GM12878 (cell line): Measurements from ENCODE around the gene TM4SF1. TPM values are rescaled to one million over a fixed set of nuclear protein-coding genes. Genes with fewer than 3 reads are reported as not detected.

Experiments used
- HDGF ChIP-seq: fragments of 450-650 bp; IDR thresholded peaks from 2 replicates; pipeline ENCODE4 v1.6.1; 2016; ENCODE audit warnings: antibody characterized with exemption
- KLF5 ChIP-seq: fragments of 450-650 bp; IDR thresholded peaks from 2 replicates; pipeline ENCODE4 v1.6.1; 2014; ENCODE audit warnings: mild to moderate bottlenecking; ENCODE audit not compliant: partially characterized antibody
- NKRF ChIP-seq: fragments of 450-650 bp; conservative IDR thresholded peaks from 2 replicates; pipeline ENCODE4 v1.6.1; 2017; ENCODE audit warnings: mild to moderate bottlenecking, moderate library complexity
- NR2C1 ChIP-seq: fragments of 450-650 bp; IDR thresholded peaks from 2 replicates; pipeline ENCODE4 v1.6.1; 2017; ENCODE audit warnings: antibody characterized with exemption, mild to moderate bottlenecking, moderate library complexity
- PAX5 ChIP-seq: IDR thresholded peaks from 2 replicates; pipeline ENCODE4 v1.6.1; 2011; ENCODE audit warnings: low read depth, low read length, borderline replicate concordance
- REST ChIP-seq: IDR thresholded peaks from 2 replicates; pipeline ENCODE4 v1.6.1; 2012; ENCODE audit warnings: mild to moderate bottlenecking, low read depth, low read length
- STAT1 ChIP-seq: fragments of 450-650 bp; conservative IDR thresholded peaks from 2 replicates; pipeline ENCODE4 v1.6.1; 2014; ENCODE audit warnings: antibody characterized with exemption, mild to moderate bottlenecking
- SUZ12 ChIP-seq: fragments of 200-600 bp; sonication (generic); IDR thresholded peaks from one replicate; pipeline ENCODE4 v1.6.1; 2018; ENCODE audit warnings: antibody characterized with exemption, mild to moderate bottlenecking; ENCODE audit not compliant: unreplicated experiment
- polyA plus RNA-seq, 11 experiments: library from polyadenylated mRNA; depleted of rRNA in 4 of 11; unstranded in 6 of 11; stranded (reverse) in 5 of 11; fragments of >200 nt; fragmentation: Nextera tagmentation in 4 of 11; fragmentation: Illumina TruSeq in 1 of 11; extraction: Ambion mirVana in 4 of 11; extraction: Trizol in 1 of 11; gene quantifications; 1 replicate in 1 of 11; 2 replicates in 10 of 11; pipeline versions ENCODE4 v1.2.1 to v1.2.3, GENCODE V29; 2011 to 2016; ENCODE audit warnings: inconsistent platforms in 2 of 11, missing spikeins in 2 of 11, low read depth in 1 of 11
- total RNA-seq, 4 experiments: library from RNA; depleted of rRNA in 3 of 4; stranded (reverse); fragments of >200 nt in 3 of 4; fragmentation: Illumina TruSeq in 1 of 4; extraction: Trizol in 1 of 4; gene quantifications; 2 replicates each; pipeline versions ENCODE4 v1.2.1 to v1.2.3, GENCODE V29; 2013 to 2021

TM4SF1 gene
- total and polyA plus RNA-seq, 10 of the 15 experiments (the other 5 are each of a cell fraction or from before 2014, with no cell fraction given), result 0.05 to 1.2 TPM; not detected in 8

DNA sequence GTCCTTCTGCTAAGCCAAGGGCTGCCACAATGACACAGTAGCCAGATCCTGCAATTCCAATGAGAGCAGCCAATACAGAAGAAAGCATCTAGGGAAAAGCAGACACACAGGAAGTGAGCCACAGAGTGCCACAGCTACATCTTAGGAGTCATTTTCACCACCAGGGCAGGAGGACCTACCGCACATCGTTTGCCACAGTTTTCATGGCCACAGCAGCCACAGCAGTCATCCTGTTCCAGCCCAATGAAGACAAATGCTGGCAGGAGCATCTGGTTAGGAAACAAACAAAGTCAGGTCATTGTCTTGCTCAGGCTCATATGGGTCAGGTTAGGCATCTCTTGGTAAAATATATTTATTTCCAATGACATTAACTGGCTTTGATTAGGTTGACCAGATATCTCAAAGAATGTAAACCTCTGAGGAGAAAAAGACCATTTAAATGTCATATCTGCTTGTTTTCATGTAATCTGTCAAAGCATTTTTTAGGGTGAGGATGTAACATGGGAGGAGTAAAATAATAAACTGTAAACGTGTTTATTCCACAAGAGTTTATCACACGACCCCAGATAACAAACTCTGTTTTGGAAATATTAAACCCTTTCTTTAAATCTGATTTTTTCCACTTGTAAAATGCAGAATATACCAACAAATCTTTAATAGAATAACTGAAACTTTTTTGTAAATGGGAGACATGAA, 1.8 kb downstream of the TM4SF1 start (continued):
- TF ChIP-seq SUZ12 (no peak), PAX5 (no peak), REST (no peak), KLF5 (no peak), NR2C1 (no peak), HDGF (no peak), STAT1 (no peak), NKRF (no peak)
